HL-60 (cell line): Measurements from ENCODE around the gene CTPS2.

Source experiments
- DNase-seq, 2 experiments: peaks; one replicate each; pipeline ENCODE4 v3.0.0-alpha.2; 2010 to 2020; ENCODE audit warnings: low read depth in 1 of 2, low spot score in 1 of 2
- H3K27ac ChIP-seq: fragments of 250-450 bp; sonication (Bioruptor Pico); replicated peaks from 2 replicates; pipeline ENCODE4 v1.5.1; 2020; ENCODE audit warnings: mild to moderate bottlenecking, moderate library complexity
- H3K27me3 ChIP-seq: fragments of 250-450 bp; sonication (Bioruptor Pico); 2 replicates; pipeline ENCODE4 v1.5.1; 2021; ENCODE audit warnings: mild to moderate bottlenecking, moderate library complexity; ENCODE audit not compliant: insufficient read depth, poor library complexity, severe bottlenecking
- H3K4me3 ChIP-seq: replicated peaks from 2 replicates; pipeline ENCODE4 v1.5.1; 2011; ENCODE audit warnings: mild to moderate bottlenecking, control low read depth, low read length; ENCODE audit not compliant: insufficient read depth
- GABPA ChIP-seq: IDR thresholded peaks from 2 replicates; pipeline ENCODE4 v1.6.1; 2012; ENCODE audit warnings: low read depth
- POLR2AphosphoS5 ChIP-seq: IDR thresholded peaks from 2 replicates; pipeline ENCODE4 v1.6.1; 2012; ENCODE audit warnings: low read depth
- SPI1 ChIP-seq: IDR thresholded peaks from 2 replicates; pipeline ENCODE4 v1.6.1; 2012; ENCODE audit warnings: low read depth, mild to moderate bottlenecking, borderline replicate concordance
- TF ChIP-seq, protein P1 (sequence below): IDR thresholded peaks from one replicate; pipeline ENCODE4 v1.5.1; 2011; ENCODE audit warnings: low read length, control low read depth, inconsistent platforms; ENCODE audit not compliant: insufficient read depth
- TF ChIP-seq, protein P2 (sequence below): IDR thresholded peaks from 2 replicates; pipeline ENCODE4 v1.6.1; 2012; ENCODE audit warnings: low read depth; ENCODE audit not compliant: insufficient replicate concordance

CTPS2 gene

GRCh38 chrX:16671005-16671404 lies 41.5 kb downstream of the CTPS2 start:
- H3K27me3 ChIP-seq, result no peaks in the 10 kb centered on the region
- no peak overlapping the region for H3K27ac ChIP-seq
- H3K4me3 ChIP-seq, result no peak overlapping the region
- TF ChIP-seq GABPA (no peak), SPI1 (no peak), POLR2AphosphoS5 (no peak)
- TF ChIP-seq, protein P1, sequence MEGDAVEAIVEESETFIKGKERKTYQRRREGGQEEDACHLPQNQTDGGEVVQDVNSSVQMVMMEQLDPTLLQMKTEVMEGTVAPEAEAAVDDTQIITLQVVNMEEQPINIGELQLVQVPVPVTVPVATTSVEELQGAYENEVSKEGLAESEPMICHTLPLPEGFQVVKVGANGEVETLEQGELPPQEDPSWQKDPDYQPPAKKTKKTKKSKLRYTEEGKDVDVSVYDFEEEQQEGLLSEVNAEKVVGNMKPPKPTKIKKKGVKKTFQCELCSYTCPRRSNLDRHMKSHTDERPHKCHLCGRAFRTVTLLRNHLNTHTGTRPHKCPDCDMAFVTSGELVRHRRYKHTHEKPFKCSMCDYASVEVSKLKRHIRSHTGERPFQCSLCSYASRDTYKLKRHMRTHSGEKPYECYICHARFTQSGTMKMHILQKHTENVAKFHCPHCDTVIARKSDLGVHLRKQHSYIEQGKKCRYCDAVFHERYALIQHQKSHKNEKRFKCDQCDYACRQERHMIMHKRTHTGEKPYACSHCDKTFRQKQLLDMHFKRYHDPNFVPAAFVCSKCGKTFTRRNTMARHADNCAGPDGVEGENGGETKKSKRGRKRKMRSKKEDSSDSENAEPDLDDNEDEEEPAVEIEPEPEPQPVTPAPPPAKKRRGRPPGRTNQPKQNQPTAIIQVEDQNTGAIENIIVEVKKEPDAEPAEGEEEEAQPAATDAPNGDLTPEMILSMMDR, result no peak
- TF ChIP-seq, protein P2, sequence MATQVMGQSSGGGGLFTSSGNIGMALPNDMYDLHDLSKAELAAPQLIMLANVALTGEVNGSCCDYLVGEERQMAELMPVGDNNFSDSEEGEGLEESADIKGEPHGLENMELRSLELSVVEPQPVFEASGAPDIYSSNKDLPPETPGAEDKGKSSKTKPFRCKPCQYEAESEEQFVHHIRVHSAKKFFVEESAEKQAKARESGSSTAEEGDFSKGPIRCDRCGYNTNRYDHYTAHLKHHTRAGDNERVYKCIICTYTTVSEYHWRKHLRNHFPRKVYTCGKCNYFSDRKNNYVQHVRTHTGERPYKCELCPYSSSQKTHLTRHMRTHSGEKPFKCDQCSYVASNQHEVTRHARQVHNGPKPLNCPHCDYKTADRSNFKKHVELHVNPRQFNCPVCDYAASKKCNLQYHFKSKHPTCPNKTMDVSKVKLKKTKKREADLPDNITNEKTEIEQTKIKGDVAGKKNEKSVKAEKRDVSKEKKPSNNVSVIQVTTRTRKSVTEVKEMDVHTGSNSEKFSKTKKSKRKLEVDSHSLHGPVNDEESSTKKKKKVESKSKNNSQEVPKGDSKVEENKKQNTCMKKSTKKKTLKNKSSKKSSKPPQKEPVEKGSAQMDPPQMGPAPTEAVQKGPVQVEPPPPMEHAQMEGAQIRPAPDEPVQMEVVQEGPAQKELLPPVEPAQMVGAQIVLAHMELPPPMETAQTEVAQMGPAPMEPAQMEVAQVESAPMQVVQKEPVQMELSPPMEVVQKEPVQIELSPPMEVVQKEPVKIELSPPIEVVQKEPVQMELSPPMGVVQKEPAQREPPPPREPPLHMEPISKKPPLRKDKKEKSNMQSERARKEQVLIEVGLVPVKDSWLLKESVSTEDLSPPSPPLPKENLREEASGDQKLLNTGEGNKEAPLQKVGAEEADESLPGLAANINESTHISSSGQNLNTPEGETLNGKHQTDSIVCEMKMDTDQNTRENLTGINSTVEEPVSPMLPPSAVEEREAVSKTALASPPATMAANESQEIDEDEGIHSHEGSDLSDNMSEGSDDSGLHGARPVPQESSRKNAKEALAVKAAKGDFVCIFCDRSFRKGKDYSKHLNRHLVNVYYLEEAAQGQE, result no peak
- DNase-seq, result peak in 1 of 2 experiments; percentile 10

DNA sequence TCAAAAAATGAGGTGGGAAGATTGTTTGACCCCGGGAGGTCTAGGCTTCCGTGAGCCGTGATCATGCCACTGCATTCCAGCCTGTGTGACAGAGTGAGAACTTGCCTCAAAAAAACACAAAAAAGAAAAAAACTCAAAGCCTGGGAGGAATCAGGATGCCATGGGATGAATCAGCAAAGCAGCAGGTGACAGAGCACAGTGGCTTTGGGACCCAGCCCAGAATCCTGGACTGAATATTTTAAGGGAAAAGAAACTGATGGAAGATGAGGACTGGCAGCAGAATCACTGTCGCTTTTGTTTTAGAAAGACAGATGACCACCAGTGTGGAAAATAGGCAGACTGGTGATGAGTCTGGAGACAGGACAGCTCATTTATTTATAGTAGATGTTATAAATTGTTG lies 45.9 kb downstream of the CTPS2 start:
- TF ChIP-seq POLR2AphosphoS5, result no peak
- TF ChIP-seq GABPA, result no peak
- no peak for TF ChIP-seq SPI1
- TF ChIP-seq, protein P1, result no peak
- TF ChIP-seq, protein P2, result no peak
- H3K4me3 ChIP-seq, result no peak overlapping the region
- DNase-seq, result no peak
- no peak overlapping the region for H3K27ac ChIP-seq
- H3K27me3 ChIP-seq, result no peaks in the 10 kb centered on the region

- H3K27ac ChIP-seq, result no peak overlapping the region
- DNase-seq, result no peak
- H3K4me3 ChIP-seq, result no peak overlapping the region
- H3K27me3 ChIP-seq, result no peaks in the 10 kb centered on the region
- TF ChIP-seq POLR2AphosphoS5 (no peak), GABPA (no peak), SPI1 (no peak)
- TF ChIP-seq, protein P1, result no peak
- TF ChIP-seq, protein P2, result no peak
Observed at GRCh38 chrX:16665089-16665488, 47.4 kb downstream of the CTPS2 start.
